ENCODE measurements around the gene POLR2F.

POLR2F gene

GRCh38 chr22:37999640-38000272 lies 46.3 kb downstream of the POLR2F start:
- no peak for DNase-seq (ENCODE audit: low read depth in 2 of 3, low spot score in 1 of 3)

- DNase-seq (ENCODE audit: low read depth in 2 of 3, low spot score in 1 of 3), result no peak
These were observed 52.4 kb downstream of the POLR2F start for GRCh38 chr22:38005943-38006342.

GRCh38 chr22:38006906-38007305 lies 53.4 kb downstream of the POLR2F start:
- DNase-seq (ENCODE audit: low read depth in 2 of 3, low spot score in 1 of 3), result no peak

- no peak for DNase-seq (ENCODE audit: low read depth in 2 of 3, low spot score in 1 of 3)
These were observed 53.9 kb downstream of the POLR2F start for GRCh38 chr22:38007330-38007902.

- no peak for DNase-seq (ENCODE audit: low read depth in 2 of 3, low spot score in 1 of 3)
These were observed 55.7 kb downstream of the POLR2F start for GRCh38 chr22:38009000-38009806.

- no peak for DNase-seq (ENCODE audit: low read depth in 2 of 3, low spot score in 1 of 3)
These were observed 59.1 kb downstream of the POLR2F start for GRCh38 chr22:38012604-38013072.

GRCh38 chr22:38014083-38014482 lies 60.6 kb downstream of the POLR2F start:
- DNase-seq (ENCODE audit: low read depth in 2 of 3, low spot score in 1 of 3), result no peak

- no peak for DNase-seq (ENCODE audit: low read depth in 2 of 3, low spot score in 1 of 3)
These were observed 63.0 kb downstream of the POLR2F start for GRCh38 chr22:38016182-38017151.

GRCh38 chr22:38017272-38017920 lies 63.9 kb downstream of the POLR2F start:
- no peak for DNase-seq (ENCODE audit: low read depth in 2 of 3, low spot score in 1 of 3)

- no peak for DNase-seq (ENCODE audit: low read depth in 2 of 3, low spot score in 1 of 3)
These were observed 64.7 kb downstream of the POLR2F start for GRCh38 chr22:38017939-38018885.
